ENCODE results near the gene SLC1A4. TPM values are rescaled to one million over a fixed set of nuclear protein-coding genes. Genes with fewer than 3 reads are reported as not detected.

SLC1A4 gene
- total and polyA plus RNA-seq, 2 of the 4 experiments (the other 2 are of a cell fraction), result 6.8 to 8.1 TPM

DNA sequence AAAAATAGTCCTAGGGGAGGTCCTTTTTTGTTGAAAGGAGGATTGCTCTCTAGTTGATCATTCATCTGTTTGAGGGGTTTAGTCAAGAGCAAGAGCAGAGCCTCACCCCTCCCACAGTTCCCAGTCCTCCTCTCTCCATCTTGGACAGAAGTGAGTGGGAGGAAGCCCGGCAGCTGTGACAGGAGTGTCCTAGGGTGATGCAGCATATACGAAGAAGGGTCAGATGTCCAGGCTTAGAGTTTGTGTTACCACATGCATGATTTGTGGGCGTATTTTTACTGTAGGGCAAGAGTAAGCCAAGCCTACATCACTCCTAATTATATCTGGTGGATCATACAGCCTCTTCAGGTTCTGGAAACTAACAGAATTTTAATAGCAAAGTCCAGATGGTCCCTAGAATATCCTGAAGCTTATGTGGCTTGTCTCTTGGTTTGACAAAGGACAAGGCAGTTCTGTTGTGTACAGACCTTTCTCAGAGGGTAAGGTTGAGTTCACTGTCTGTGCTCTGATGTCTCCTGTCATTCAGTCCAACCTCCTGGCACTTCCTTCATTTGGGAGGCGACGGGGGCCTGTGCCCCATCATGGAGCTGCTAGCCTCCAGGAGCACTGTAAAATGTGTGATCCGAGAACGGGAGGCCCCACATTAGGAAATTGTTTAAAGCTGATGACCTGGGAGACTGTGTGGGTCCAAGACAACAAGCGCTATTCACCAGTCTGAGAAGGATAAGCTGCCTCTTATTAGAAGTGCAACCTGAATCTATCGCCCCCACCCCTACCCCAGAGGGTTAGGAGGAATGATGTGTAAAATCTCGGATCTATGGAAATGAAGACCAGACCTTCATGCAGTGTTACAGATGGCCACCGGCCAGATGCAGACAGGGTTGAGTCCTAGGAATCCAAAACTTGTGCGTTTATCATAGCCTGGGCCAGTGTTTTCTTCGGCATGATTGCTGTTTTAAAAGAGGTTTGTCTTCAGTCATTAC is 73.9 kb downstream of the SLC1A4 start:
- H4K5ac ChIP-seq (ENCODE audit: low read depth, low read length), result no peak overlapping the region
- ChIA-PET POLR2A (ENCODE audit: unreplicated experiment) (no interaction called here), CTCF (interaction anchor here (0.6 kb wide), 1 partner anchor 1184 kb away, joined by 4 read pairs; no protein-coding TSS in a partner anchor)
- H3K4me3 ChIP-seq (ENCODE audit: insufficient read depth, low read depth, low read length), result no peak overlapping the region
- H2BK20ac ChIP-seq (ENCODE audit: low read depth, low read length), result no peak overlapping the region
- peak overlapping the region; percentile 7; the same call in 1 of the 2 replicates for H3K14ac ChIP-seq (replicated peaks; ENCODE audit: low read depth, low read length)
- H3K4me2 ChIP-seq (ENCODE audit: low read depth, low read length), result peak overlapping the region; percentile 3
- H3K18ac ChIP-seq (ENCODE audit: low read depth, low read length), result no peak overlapping the region
- H2BK120ac ChIP-seq (ENCODE audit: low read depth, low read length), result no peak overlapping the region
- no peak overlapping the region for H2AK9ac ChIP-seq (replicated peaks; ENCODE audit: low read depth, low read length, poor library complexity)
- peak overlapping the region; percentile 26; the same call in 1 of the 2 replicates for H3K4ac ChIP-seq (ENCODE audit: low read depth, low read length)
- no peak overlapping the region for H2BK5ac ChIP-seq (ENCODE audit: low read depth, low read length, poor library complexity, severe bottlenecking)
- H3K36me3 ChIP-seq (ENCODE audit: control insufficient read depth, insufficient read depth, low read length), result peaks cover 3% of the 10 kb centered on the region
- no peak overlapping the region for H4K8ac ChIP-seq (ENCODE audit: low read depth in 2 of 2, low read length in 2 of 2)
- DNase-seq, result peak; percentile 45
- H3K9me3 ChIP-seq (ENCODE audit: control insufficient read depth, insufficient read depth, low read length), result no peaks in the 10 kb centered on the region
- no peak overlapping the region for H3K27ac ChIP-seq (ENCODE audit: insufficient read depth, low read length)
- H3K56ac ChIP-seq (ENCODE audit: extremely low read depth, insufficient read depth, low read length), result no peak overlapping the region
- no peaks in the 10 kb centered on the region for H3K27me3 ChIP-seq (ENCODE audit: control insufficient read depth, insufficient read depth, low read length)
- peak; percentile 18; the same call in 1 of the 2 replicates for ATAC-seq (ENCODE audit: low read depth)
- H2AFZ ChIP-seq (replicated peaks; ENCODE audit: low read length, poor library complexity), result no peak overlapping the region
- in situ Hi-C loops (cut with MboI; ENCODE audit: low sequenced_read_pairs) (loop anchor here (25.0 kb wide), 1 partner anchor 499 kb away; no protein-coding TSS in a partner anchor), intact Hi-C loops (cut with micrococcal nuclease) (loop anchor here (10.0 kb wide), 1 partner anchor 372 kb away; the partner anchor contains the start of gene SPRED2), dilution Hi-C loops (cut with HindIII; ENCODE audit: low sequenced_read_pairs, unreplicated experiment) (no loop called here)
- H3K79me1 ChIP-seq (ENCODE audit: low read depth in 1 of 2, low read length in 2 of 2), result peaks cover 20 to 82% of the 10 kb centered on the region in 2 experiments
- H3K9ac ChIP-seq (ENCODE audit: low read depth, low read length), result no peak overlapping the region
- WGBS, 2 experiments (ENCODE audit: extremely low coverage in 2 of 2, insufficient read length in 1 of 2), result 41% methylated on average over 3 of the region's 13 CpGs; no CpG with 5 or more reads in 1 of the 2 experiments
- H3K4me1 ChIP-seq (ENCODE audit: control insufficient read depth, insufficient read depth, low read length), result peaks cover 18% of the 10 kb centered on the region
- no TSS peak for BruUV-seq (replicated peaks)
- TF ChIP-seq CEBPB (IDR thresholded peaks at IDR 0.05; ENCODE audit: low read depth, low read length), result no peak
- TF ChIP-seq RCOR1 (IDR thresholded peaks at IDR 0.05; ENCODE audit: insufficient replicate concordance, low read length), result no peak
- TF ChIP-seq POLR2A (IDR thresholded peaks at IDR 0.05; ENCODE audit: low read depth, low read length), result no peak
- TF ChIP-seq MXI1 (IDR thresholded peaks at IDR 0.05; ENCODE audit: borderline replicate concordance, low read depth, low read length), result no peak
- no peak for TF ChIP-seq RFX5 (IDR thresholded peaks at IDR 0.05; ENCODE audit: low read depth, low read length)
- no peak for TF ChIP-seq BHLHE40 (IDR thresholded peaks at IDR 0.05; ENCODE audit: low read depth, low read length)
- no peak for TF ChIP-seq ELK1 (IDR thresholded peaks at IDR 0.05; ENCODE audit: borderline replicate concordance, low read depth, low read length)
- TF ChIP-seq, protein P1, sequence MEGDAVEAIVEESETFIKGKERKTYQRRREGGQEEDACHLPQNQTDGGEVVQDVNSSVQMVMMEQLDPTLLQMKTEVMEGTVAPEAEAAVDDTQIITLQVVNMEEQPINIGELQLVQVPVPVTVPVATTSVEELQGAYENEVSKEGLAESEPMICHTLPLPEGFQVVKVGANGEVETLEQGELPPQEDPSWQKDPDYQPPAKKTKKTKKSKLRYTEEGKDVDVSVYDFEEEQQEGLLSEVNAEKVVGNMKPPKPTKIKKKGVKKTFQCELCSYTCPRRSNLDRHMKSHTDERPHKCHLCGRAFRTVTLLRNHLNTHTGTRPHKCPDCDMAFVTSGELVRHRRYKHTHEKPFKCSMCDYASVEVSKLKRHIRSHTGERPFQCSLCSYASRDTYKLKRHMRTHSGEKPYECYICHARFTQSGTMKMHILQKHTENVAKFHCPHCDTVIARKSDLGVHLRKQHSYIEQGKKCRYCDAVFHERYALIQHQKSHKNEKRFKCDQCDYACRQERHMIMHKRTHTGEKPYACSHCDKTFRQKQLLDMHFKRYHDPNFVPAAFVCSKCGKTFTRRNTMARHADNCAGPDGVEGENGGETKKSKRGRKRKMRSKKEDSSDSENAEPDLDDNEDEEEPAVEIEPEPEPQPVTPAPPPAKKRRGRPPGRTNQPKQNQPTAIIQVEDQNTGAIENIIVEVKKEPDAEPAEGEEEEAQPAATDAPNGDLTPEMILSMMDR (conservative IDR thresholded peaks at IDR 0.05; ENCODE audit: low read depth, low read length), result no peak
- H2AK5ac ChIP-seq (ENCODE audit: low read depth, low read length), result peak overlapping the region; percentile 10
- H2BK15ac ChIP-seq (ENCODE audit: low read depth, low read length), result no peak overlapping the region
- H3K23ac ChIP-seq (ENCODE audit: low read depth, low read length), result peak overlapping the region; percentile 22; the same call in 1 of the 2 replicates
- H4K91ac ChIP-seq (ENCODE audit: insufficient read depth, low read depth, low read length), result no peak overlapping the region
- H3K9me1 ChIP-seq (ENCODE audit: insufficient read depth, low read length), result peaks cover 27% of the 10 kb centered on the region
- H4K20me1 ChIP-seq (ENCODE audit: insufficient read depth, low read length), result peaks cover 31% of the 10 kb centered on the region

Measured in IMR-90 (cell line).